ENCODE results near the gene SLC9A9.
"Not testable (repeated sequence)": the region's sequence is repeated elsewhere in the genome, so short reads cannot be mapped to it uniquely, and the experiment has no call there.

Gene SLC9A9

DNA sequence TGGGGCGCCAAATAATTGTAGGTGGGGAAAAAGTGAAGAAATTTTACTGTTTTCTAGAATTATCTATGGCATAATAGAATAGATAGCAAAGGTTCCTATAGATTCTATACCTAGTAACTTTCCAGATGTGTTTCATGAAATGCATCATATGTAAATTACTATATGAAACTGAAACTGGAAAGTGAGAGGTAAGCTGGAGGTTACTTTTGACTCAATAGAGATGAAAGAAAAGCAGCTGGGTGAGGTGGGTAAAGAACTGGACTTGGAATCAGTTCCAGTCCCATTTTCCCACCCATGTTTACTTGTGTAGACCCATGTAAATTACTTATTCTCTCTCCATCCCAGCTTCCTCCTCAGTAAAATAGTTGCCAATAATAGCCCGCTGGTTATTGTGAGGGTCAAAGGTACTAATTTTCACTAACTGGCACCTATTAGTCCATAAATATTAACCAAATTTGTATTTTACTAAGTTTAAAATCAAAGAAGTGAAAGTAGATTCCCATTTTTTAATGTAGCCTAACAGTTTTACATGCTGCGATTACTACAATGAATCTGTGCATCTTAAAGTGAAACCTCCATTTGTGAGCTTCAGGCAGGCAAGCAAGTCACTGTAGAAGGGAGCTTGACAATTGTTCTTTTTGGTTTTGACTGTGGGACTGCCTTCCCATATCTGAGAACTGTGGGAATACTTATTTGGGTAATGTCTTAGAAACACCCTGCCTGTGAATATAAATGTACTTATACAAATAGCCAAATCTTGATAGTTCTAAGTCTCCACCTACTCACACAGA, 312.1 kb downstream of the SLC9A9 start:
- DNase-seq: no peak

DNA sequence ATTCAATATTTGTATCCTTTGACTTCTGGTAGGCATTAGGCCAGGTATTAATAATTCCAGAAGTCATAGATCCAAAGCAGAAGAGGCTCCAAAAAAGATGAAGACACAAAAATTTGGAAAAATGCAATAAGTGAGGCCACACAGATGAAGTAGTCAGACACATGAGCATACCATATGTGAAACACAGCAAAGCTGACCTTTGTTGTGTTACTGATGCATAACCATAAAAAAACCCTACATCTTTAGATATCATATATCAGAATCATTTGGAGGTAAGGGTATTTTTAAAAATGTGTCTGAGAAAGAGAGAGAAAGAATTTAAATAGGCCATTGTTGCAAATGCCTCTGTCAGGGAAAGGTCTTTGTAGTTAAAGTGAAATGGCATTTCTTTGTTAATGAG, 314.9 kb downstream of the SLC9A9 start:
- no peak for DNase-seq

DNA sequence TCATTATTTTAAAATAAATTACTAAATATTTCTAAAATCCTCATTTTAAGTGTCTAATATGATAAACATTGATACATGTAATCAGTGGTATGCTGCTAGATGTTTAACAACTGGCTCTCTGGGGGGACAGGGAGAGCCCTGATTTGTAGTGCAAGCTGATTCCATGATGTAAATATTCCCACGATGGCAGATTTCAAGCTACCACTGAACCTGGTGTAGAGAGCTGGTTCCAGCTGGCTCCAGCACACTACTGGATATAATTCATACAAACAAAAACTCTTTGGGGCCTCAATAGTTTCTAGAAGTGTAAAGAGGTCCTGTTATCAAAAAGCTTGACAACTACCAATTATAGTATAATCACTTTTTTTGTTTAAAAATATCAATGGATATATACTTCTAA, 316.2 kb downstream of the SLC9A9 start:
- no peak for DNase-seq

DNA sequence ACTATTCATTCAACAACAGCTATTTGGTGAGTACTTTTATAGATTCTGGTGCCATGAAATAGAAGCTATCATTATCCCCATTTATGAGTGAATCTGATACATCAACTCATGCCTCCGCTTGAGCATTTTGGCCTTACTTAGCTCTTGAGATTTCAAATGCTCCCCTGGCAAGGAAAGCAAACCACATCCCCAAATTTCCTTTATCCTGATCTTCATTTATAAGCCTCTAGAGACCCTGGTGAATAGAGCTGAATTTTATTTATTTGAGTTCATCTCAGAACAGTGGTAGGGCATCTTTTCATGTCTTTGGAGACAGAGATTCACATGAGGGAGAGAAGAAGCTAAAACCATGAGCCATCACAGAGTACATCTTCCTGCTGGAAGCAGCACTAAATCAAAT, 317.2 kb downstream of the SLC9A9 start:
- DNase-seq: no peak

DNA sequence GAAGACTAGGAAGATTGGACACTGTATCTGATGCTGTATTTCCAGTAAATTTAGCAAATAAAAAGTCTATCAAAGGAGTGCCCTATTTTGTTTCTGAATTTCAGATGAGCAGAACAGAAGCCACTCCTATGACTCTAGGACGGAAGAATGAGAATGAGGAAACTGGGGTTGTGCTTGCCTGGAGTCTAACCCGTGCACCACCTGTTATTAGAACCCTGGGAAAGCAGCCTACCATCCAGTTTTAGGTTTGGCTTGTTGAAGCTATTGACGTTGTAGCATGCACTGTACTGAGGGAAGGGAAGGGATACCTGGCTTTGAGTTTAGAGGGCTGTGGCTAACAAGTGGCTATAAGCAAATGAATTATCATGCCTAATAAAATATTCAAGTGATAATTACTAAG, 318.5 kb downstream of the SLC9A9 start:
- no peak for DNase-seq

DNA sequence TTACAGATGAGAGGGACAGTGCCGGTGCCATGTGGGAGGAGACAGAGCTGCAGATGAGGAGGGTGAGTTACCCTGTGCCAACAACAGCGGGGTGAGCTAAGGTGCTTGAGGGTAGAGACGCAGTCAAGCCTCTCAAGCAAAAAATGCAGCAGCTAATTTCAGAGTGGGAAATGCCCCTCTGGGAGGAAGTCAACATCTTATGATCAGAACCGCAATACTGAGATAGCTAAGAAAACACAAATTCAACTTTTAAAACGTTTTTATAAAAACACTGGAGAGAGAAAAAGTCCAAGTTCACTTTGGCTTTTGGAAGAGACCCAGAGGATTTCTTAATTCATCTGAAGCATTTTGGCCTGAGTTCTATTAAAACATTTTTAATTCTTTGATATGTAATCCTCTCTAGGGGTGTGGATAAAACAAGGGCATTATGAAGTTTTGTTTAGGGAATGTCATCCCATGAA, 319.2 kb downstream of the SLC9A9 start:
- DNase-seq: no peak

DNA sequence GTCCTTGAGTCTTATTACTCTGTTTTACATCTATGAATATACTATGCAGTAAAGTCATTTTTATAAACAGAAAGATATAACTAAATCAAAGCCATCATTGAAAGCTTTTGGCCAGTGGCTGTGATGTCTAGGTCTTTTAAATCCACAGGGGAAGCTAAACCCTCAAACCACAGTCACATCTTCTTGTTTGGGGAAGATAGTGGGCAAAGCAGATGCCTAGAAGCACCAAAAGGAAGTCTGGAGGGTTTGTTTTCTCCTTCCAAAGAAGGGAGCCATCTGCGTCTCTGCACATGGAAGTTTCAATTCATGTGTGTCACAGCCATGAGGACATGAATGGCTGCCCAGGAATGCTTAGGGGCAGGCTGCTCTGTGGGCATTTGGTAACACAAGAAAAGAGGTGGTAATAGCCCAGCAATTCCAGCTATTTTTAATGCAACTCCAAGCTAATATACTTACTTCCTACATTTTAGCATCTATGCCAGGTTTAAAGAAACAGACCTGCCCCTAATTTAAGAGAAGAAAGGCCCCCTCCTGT, 322.2 kb downstream of the SLC9A9 start:
- no peak for DNase-seq

DNA sequence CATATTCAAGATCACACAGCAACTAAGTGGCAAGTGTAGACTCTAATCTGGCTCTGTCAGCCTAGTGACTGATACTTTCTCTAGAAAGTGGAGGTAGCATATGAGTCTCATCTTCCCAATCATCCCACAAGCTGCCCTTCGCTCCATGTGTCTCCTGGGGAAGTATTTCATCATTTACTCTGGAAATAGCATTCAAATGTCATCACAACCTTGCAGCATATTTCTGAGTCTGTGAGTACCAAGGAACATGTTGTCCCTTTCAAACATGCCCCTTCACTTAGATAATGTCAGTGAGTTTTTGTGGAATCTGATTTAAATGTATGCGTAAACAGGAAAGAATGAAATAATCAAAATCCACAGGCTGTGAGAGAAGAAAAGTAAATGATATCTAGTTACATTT, 322.9 kb downstream of the SLC9A9 start:
- no peak for DNase-seq

DNA sequence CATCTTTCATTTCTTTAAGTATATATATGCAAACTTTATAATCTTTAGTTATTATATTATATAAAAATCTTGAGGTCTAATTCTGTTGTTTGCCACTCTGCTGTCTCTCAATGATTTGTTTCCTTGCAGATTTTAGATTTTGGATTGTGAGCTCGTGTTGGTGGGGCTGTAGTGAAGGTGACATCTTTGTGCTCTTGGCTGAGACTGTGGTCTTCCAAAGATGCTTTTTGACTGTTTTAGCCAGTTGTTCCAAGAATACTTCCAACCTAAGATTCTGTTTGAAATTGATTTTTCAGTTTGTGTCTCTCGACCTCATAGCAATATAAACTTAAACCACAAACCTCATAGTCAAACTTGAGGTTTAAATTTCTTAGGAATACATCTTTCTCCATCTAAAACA, 326.5 kb downstream of the SLC9A9 start:
- DNase-seq: no peak

DNA sequence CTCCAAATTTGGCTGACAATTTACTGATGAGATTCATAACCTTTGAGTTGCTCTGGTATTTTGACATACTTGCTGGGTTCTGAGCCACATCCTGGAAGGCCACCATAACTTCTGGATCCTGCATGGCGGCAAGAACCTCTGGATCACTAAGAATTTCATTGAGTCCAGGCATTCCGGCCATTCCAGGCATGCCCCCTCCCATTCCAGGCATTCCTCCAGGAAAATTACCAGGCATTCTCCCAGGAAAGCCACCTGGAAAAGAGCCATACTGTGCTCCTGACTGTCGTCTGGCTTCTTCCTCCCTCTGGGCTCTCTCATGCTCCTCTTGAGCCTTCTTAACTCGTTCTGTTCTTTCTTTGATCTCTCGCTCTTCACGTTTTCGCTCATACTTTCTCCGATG, 331.1 kb downstream of the SLC9A9 start:
- DNase-seq: not testable (repeated sequence)

DNA sequence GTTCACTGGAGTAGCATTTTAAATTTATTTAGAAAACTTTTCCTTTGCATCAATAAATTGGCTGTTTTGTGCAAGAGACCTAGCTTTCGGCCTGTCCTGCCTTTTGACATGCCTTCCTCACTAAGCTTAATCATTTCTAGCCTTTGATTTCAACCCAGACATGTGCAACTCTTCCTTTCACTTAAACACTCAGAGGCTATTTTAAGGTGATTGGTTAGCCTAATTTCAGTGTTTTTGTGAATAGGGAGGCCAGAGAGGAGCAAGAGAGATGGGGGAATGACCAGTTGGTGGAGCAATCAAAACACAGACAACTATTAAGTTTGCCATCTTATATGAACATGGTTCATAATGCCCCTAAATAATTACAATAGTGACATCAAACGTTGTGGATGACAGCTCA, 333.4 kb downstream of the SLC9A9 start:
- DNase-seq: no peak

DNA sequence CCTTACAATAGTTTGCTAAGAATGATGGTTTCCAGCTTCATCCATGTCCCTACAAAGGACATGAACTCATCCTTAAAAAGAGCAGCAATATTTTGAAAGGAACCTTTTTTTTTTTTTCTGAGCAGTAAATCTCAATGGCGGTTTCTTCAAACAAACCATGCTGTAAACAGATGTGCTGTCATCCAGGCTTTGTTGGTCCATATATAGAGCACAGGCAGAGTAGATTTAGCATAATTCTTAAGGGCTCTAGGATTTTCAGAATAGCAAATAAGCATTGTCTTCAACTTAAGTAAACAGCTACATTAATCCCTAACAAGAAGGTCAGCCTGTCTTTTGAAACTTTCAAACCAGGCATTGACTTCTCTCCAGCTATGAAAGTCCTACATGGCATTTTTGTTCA, 334.2 kb downstream of the SLC9A9 start:
- no peak for DNase-seq

DNA sequence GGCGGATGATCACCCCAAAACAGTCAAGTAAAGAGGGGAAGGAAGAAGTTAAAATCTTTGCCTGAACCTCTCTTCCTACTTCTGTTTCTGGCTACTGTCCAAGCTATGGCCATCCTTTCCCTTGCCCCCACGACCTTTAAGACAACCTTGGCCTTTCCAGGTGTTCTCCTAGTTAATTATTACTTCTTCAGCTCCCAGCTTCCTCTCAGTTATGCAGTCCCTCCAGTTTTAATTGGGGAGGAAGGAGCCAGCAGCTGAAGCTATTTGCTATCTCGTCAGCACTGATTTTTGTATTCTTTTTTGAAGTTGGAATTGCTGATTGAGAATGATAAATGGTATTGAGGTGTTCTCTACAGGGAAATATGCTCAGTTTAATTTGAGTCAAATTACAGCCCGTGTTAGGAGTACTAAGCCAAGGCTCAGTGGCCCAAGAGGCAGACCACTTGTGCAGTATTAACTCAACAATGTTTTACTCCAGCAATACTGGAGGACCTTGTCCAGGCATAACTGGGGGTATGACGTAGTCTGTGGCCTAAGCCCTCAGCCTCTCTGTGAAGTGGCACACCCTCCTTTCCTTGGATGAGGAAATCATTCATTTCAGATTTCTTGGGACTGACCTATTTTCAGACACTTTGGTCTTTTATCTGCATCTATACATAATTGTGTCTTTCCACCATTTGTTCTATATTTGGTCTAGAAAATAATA, 336.9 kb downstream of the SLC9A9 start:
- DNase-seq: no peak

DNA sequence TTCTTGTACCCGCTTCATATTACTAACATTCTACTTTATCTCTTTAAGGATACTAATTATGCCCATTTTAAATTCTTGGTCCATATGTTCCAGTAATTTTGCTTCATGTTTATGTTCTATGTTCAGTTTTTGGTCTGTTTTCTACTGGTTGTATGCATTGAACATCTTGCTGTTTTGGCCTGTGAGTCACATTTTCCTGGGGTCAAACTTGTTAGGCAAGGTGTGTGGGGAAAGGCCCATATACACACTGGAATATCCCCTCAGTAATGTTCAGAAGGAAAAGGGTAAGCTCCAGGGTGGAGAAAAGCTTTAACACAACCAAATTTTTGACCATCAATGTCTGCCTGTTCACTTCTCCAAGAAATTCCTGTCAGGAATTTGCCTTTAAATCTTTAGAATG, 337.7 kb downstream of the SLC9A9 start:
- DNase-seq: no peak

DNA sequence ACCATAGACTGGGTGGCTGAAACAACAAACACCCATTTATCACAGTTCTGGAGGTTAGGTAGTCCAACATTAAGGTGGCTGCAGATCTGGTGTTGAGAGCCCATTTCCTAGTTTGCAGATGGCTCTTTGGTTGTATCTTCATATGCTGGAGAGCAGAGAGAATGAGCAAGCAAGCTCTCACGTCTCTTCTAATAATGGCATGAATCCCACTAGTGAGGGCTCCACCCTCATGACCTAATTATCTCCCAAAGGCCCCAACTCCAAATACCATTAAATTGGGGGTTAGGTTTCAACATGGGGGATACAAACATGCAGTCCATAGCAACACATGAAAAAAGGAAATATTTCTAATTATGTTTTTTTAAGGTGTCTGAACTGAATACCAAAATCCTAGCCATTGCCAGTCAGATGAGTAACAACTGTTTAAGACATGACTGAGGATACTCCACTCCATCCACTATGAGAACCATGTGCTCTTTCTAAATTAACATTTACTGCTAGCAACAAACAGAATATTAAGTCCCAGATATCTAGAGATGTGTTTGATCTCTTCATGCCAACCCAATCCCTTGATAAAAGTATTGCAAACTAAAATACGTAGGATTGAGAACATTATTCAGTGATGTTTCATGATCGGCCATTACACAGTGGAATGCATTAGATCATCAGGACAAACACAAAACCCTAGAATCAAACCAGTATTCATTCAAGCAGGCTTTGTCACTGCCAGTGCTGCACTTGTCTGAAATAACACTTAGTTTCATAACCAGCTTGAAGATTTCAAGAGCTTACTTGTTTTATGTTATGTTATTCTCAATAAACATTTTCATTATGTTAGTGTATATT, 340.3 kb downstream of the SLC9A9 start:
- DNase-seq: no peak

DNA sequence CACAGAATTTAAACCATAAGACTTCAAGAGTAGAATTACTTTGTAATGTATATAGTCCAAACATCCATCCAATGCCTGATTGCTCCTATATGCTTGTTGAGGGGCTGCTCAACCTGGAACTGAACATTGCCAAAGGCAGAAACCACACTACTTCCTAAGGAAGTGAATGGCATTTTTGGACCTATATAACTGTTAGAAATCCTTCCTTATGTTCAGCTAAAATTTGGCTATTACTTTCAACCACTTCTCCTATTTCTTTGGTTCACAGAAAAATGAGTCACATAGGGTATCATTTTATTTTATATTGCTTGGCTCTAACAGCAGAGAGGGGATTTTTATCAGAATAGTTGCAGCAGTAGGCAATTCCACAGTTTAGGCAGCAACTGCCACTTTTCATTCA, 342.1 kb downstream of the SLC9A9 start:
- no peak for DNase-seq

DNA sequence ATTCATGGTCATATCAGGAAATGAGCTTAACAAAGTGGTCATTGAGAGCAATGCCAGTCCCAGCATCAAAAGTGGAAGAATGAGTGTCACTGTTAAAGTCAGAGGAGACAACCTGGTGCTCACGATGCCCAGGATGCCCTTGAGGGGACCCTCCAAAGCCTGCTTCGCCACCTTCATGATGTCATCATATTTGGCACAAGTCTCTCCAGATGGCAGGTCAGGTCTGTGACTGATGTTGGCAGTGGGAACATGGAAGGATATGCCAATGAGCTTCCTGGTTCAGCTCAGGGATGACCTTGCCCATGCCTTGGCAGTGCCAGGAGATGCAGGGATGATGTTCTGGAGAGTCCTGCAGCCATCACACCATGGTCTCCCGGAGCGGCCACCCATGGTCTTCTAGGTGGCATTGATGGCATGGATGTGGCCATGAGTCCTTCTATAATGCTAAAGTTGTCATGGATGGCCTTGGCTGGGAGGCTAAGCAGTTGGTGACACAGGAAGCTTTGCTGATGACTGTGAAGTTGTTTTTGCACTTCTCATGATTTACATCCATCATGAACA, 344.9 kb downstream of the SLC9A9 start:
- DNase-seq: no peak

DNA sequence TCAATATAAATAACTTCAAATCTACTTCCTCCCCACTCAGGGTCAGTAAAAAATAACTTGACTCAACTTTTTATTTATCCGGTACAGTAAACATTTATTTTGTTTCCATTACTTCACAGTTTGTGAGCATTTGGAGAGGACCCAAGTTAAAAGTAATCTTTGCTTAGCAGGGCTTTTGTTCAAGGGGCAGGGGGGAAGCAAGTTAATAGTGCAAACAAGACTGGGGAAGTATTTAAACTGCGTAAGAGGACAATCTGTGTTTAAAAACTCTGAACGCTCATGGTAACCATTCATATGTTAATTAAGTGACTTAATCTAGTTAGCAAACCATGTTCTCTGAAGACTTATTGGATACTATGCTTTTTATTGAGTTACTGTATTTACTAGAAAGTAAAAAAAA, 346.2 kb downstream of the SLC9A9 start:
- DNase-seq: no peak

DNA sequence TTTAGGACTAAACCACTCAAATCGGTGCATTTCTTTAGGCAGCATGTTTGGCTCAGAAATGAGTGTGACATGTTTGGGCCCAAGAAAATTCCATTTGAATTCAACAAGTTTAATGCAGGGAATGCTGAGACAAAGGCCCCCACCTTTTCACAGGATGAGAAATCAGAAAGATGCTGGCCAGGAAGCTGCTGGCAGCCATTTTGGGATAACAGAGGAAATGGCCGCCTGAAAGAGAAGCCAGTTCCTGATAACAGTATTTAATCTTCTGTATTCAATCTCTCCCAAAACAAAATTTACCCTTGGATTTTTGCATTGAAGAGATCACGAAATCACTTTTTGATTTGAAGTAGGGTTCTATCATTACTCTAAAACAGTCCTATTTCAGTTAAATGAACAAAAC, 350.9 kb downstream of the SLC9A9 start:
- DNase-seq: no peak

DNA sequence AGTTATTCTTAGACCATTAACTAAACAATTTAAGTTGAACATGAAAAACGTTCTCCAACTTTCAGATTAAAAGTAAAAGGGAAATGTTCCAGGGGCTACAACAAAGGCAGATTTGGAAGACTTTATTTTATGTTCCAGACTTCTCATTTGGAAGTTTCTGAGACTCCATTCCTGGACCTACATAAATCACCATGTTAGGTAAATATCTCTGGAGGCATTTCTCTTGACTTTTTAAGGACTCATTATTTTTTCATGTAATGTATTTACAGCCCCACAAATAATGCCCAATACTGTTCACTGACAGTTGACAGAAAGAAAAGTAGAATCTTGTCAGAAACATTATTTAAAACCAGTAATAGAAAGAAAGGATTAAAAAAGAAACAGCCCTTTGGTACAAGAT, 352.1 kb downstream of the SLC9A9 start:
- DNase-seq: no peak

DNA sequence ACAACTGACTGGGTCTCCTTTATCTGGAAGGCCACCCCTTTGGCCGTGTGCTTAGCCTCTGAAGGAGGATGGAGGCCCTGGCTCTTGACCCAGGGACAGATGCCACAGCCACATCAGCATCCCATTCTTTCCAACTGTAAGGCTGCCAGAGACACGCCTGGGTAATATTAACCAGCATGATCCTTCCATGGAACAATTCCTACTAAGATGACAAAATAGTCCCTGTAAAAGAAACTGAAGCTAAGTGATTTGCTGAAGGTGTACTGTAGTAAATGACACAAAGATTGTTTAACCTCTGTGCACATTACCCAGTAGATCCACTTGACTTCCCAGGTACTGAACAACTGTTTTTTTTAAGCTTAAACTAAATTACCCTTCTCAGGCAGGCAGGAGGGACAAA, 352.7 kb downstream of the SLC9A9 start:
- no peak for DNase-seq

DNA sequence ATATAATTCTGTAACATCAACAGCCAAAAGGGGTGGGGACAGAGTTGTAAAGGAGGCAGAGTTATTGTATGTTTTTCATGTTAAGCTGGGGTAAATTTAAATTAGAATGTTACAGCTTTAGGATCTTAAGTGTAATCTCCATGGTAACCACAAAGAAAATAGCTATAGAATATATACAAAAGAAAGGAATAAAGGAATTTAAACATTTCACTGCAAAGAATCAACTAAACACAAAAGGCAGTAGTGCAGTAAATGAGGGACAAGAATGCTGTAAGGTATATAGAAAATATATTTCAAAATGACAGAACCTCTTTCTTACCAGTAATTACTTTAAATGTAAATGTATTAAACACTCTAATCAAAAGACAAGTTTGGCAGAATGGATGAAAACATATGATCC, 361.7 kb downstream of the SLC9A9 start:
- no peak for DNase-seq
